PFSK-1 (cell line): ENCODE results near the gene SBF1.

ENCODE experiments used
- FOXP2 ChIP-seq: optimal IDR thresholded peaks from 2 replicates; pipeline ENCODE3; 2011; ENCODE audit warnings: borderline replicate concordance, control low read depth, inconsistent platforms; ENCODE audit not compliant: insufficient read depth; ENCODE audit errors: extremely low read length, extremely low read depth
- POLR2AphosphoS5 ChIP-seq: IDR thresholded peaks from 2 replicates; pipeline ENCODE4 v1.6.1; 2012; ENCODE audit warnings: low read depth, mild to moderate bottlenecking, control low read depth, low read length, moderate library complexity
- SIN3A ChIP-seq: IDR thresholded peaks from 2 replicates; pipeline ENCODE4 v1.6.1; 2012; ENCODE audit warnings: mild to moderate bottlenecking, low read length, moderate library complexity, borderline replicate concordance; ENCODE audit not compliant: insufficient read depth
- TAF1 ChIP-seq: IDR thresholded peaks from 2 replicates; pipeline ENCODE4 v1.6.1; 2012; ENCODE audit warnings: low read length, control low read depth, borderline replicate concordance; ENCODE audit not compliant: insufficient read depth
- TF ChIP-seq, protein P1 (sequence below), 2 experiments: IDR thresholded peaks; 2 replicates each; pipeline versions ENCODE4 v1.6.1 to v1.8.0; 2011 to 2012; ENCODE audit warnings: low read depth in 2 of 2, low read length in 2 of 2, control low read depth in 1 of 2, inconsistent platforms in 1 of 2, mild to moderate bottlenecking in 1 of 2, moderate library complexity in 1 of 2; ENCODE audit not compliant: insufficient read depth in 1 of 2

Gene SBF1

DNA sequence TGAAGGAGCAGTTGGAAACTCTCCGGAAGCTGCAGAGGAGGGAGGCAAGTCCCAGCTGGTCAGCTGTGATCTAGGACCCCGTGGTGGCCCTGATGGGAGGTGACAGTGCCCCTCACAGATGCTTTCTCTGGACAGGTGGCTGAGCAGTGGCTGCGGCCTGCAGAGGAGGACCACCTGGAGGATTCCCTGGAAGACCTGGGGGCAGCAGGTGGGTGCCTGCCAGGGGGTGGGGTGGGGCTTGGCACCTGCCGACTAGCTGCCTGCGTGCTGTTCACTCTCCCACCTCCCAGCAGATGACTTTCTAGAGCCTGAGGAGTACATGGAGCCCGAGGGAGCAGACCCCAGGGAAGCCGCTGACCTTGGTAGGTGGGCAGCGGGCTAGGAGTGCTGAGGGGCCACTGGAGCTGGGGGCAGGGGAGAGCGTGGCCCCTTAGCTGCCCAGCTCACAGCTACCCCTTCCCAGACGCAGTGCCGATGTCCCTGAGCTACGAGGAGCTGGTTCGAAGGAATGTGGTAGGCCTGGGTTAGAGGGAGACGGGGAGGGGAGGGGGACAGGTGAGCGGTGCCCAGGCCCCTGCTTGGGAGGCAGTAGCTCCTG lies 47.5 kb upstream of the SBF1 start:
- no peak for TF ChIP-seq TAF1
- no peak for TF ChIP-seq FOXP2
- TF ChIP-seq POLR2AphosphoS5, result no peak
- no peak for TF ChIP-seq SIN3A
- TF ChIP-seq, protein P1, sequence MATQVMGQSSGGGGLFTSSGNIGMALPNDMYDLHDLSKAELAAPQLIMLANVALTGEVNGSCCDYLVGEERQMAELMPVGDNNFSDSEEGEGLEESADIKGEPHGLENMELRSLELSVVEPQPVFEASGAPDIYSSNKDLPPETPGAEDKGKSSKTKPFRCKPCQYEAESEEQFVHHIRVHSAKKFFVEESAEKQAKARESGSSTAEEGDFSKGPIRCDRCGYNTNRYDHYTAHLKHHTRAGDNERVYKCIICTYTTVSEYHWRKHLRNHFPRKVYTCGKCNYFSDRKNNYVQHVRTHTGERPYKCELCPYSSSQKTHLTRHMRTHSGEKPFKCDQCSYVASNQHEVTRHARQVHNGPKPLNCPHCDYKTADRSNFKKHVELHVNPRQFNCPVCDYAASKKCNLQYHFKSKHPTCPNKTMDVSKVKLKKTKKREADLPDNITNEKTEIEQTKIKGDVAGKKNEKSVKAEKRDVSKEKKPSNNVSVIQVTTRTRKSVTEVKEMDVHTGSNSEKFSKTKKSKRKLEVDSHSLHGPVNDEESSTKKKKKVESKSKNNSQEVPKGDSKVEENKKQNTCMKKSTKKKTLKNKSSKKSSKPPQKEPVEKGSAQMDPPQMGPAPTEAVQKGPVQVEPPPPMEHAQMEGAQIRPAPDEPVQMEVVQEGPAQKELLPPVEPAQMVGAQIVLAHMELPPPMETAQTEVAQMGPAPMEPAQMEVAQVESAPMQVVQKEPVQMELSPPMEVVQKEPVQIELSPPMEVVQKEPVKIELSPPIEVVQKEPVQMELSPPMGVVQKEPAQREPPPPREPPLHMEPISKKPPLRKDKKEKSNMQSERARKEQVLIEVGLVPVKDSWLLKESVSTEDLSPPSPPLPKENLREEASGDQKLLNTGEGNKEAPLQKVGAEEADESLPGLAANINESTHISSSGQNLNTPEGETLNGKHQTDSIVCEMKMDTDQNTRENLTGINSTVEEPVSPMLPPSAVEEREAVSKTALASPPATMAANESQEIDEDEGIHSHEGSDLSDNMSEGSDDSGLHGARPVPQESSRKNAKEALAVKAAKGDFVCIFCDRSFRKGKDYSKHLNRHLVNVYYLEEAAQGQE (IDR thresholded peaks at IDR 0.05; ENCODE audit: insufficient read depth in 1 of 2, low read depth in 2 of 2, low read length in 2 of 2), result no peak

DNA sequence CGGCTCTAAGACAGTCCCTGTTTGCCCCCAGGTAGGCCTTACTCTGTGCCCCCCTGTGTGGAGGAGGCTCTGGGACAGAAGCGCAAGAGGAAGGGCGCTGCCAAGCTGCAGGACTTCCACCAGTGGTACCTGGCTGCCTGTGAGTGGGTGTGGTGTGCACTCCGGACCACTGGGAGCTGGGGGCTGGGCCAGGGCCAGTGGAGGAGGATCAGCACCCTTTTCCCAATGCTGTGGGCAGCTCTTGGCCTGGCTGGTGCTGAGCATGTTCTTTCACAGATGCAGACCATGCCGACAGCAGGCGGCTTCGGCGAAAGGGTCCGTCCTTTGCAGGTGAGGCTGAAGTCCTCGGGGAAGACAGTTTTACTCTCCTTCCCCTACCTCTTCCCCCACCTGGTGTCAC lies 46.9 kb upstream of the SBF1 start:
- TF ChIP-seq SIN3A, result no peak

DNA sequence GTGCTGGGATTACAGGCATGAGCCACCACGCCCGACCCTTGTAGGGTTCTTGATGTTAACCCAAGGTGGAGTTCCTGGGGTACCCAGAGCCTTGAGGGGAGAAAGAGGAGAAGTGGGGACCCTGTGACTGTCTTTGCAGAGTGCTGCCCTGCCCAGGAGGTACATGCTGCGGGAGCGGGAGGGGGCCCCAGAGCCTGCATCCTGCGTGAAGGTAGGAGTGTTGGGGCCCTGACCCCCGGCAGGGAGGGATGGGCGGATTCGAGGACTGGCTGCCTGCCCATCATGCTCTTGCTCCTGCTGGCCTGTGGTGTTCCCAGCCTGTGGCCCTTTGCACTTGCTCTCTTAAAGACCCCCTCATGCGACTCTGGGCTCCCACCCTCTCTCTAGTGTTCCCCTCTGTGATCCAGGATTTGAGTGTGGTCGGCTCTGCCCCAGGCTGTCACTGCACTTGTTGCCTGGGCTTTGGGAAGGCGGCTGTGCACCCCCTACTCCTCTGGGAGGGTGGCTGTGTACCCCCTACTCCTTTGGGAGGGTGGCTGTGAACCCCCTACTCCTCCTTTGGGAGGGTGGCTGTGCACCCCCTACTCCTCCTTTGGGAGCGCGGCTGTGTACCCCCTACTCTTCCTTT lies 46.1 kb upstream of the SBF1 start:
- TF ChIP-seq SIN3A (no peak), FOXP2 (no peak), POLR2AphosphoS5 (no peak), TAF1 (no peak)
- TF ChIP-seq, protein P1 (IDR thresholded peaks at IDR 0.05; ENCODE audit: insufficient read depth in 1 of 2, low read depth in 2 of 2, low read length in 2 of 2), result no peak

DNA sequence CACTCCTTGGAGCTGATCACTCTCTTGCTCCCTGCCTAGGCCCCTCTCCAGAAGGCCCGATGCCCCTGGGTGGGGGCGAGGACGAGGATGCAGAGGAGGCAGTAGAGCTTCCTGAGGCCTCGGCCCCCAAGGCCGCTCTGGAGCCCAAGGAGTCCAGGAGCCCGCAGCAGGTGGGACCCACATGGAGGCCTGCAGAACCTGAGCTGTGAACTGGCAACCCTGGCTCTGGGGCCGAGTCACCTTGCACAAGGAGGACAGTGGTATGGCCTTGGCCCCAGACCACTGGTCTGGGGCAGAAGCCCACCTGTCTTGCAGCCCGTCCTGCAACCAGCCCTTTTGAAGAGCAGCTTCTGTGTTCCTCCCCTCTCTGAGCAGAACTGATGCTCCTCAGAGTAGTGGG lies 44.3 kb upstream of the SBF1 start:
- TF ChIP-seq POLR2AphosphoS5 (no peak), SIN3A (no peak), FOXP2 (no peak), TAF1 (no peak)
- TF ChIP-seq, protein P1 (IDR thresholded peaks at IDR 0.05; ENCODE audit: insufficient read depth in 1 of 2, low read depth in 2 of 2, low read length in 2 of 2), result no peak

DNA sequence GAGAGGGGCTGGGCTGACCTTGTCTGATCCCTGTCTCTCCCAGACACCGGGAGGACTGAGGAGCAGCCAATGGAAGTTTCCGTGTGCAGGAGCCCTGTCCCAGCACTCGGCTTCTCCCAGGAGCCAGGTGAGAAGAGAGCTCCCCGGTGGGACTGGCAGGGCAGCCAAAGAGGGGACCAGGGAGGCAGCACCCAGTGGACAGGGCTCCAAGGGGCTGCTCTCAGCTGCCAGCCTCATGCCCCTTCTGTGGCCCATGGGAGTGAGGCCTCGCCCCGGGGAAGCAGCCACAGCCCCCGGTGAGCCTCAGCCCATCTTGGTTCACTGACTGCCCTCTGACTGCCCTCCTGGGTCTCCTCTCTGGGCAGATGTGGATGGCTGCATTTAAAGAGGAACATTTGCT lies 43.8 kb upstream of the SBF1 start:
- TF ChIP-seq POLR2AphosphoS5, result no peak
- TF ChIP-seq, protein P1 (IDR thresholded peaks at IDR 0.05; ENCODE audit: insufficient read depth in 1 of 2, low read depth in 2 of 2, low read length in 2 of 2), result no peak
- no peak for TF ChIP-seq FOXP2
- TF ChIP-seq TAF1, result no peak
- TF ChIP-seq SIN3A, result no peak
